ENCODE measurements around the gene NABP1.

Gene NABP1

GRCh38 chr2:191650896-191651773 is 26.8 kb upstream of the NABP1 start:
- DNase-seq = no peak

- no peak for DNase-seq
Observed at GRCh38 chr2:191653667-191654391, 24.1 kb upstream of the NABP1 start.

- no peak for DNase-seq
Observed at GRCh38 chr2:191656391-191656790, 21.5 kb upstream of the NABP1 start.

- no peak for DNase-seq
Observed at GRCh38 chr2:191656792-191657191, 21.1 kb upstream of the NABP1 start.

- no peak for DNase-seq
Observed at GRCh38 chr2:191657977-191658376, 20.0 kb upstream of the NABP1 start.

- DNase-seq = no peak
Observed at GRCh38 chr2:191659198-191659597, 18.7 kb upstream of the NABP1 start.

- DNase-seq = no peak
Observed at GRCh38 chr2:191660575-191660974, 17.4 kb upstream of the NABP1 start.

- DNase-seq = no peak
Observed at GRCh38 chr2:191661097-191661924, 16.6 kb upstream of the NABP1 start.

- no peak for DNase-seq
Observed at GRCh38 chr2:191664823-191665677, 12.9 kb upstream of the NABP1 start.

- no peak for DNase-seq
Observed at GRCh38 chr2:191666226-191666625, 11.7 kb upstream of the NABP1 start.

GRCh38 chr2:191666732-191667131 is 11.2 kb upstream of the NABP1 start:
- DNase-seq = no peak

GRCh38 chr2:191670076-191670475 is 7.9 kb upstream of the NABP1 start:
- no peak for DNase-seq

GRCh38 chr2:191670787-191671186 is 7.1 kb upstream of the NABP1 start:
- no peak for DNase-seq

- no peak for DNase-seq
Observed at GRCh38 chr2:191675807-191676721, 1.9 kb upstream of the NABP1 start.

- no peak for DNase-seq
Observed at GRCh38 chr2:191676790-191677645, 918 bp upstream of the NABP1 start.

- DNase-seq = no peak
Observed at GRCh38 chr2:191678437-191679100, 633 bp downstream of the NABP1 start.

- no peak for DNase-seq
Observed at GRCh38 chr2:191679818-191680600, 2.1 kb downstream of the NABP1 start.

- no peak for DNase-seq
Observed at GRCh38 chr2:191680639-191681038, 2.7 kb downstream of the NABP1 start.

- DNase-seq = no peak
Observed at GRCh38 chr2:191682126-191682525, 4.2 kb downstream of the NABP1 start.
